CD4-positive, alpha-beta T cell treated with Interleukin-21 for 1 hour (primary cell): Measurements from ENCODE around the gene CAPZB.

Source experiments
- DNase-seq: peaks from one replicate; pipeline ENCODE4 v3.0.0-alpha.2; 2020

The CAPZB gene

GRCh38 chr1:19426294-19427086 lies 58.8 kb downstream of the CAPZB start:
- no peak for DNase-seq

GRCh38 chr1:19425646-19426239 lies 59.6 kb downstream of the CAPZB start:
- DNase-seq, result no peak

GRCh38 chr1:19424651-19425570 lies 60.4 kb downstream of the CAPZB start:
- no peak for DNase-seq

- no peak for DNase-seq
Observed at GRCh38 chr1:19423130-19423529, 62.2 kb downstream of the CAPZB start.

- no peak for DNase-seq
Observed at GRCh38 chr1:19421365-19421764, 64.0 kb downstream of the CAPZB start.

GRCh38 chr1:19420606-19421005 lies 64.7 kb downstream of the CAPZB start:
- DNase-seq, result no peak

GRCh38 chr1:19419691-19420090 lies 65.6 kb downstream of the CAPZB start:
- no peak for DNase-seq

- DNase-seq, result no peak
Observed at GRCh38 chr1:19418503-19418971, 66.8 kb downstream of the CAPZB start.

GRCh38 chr1:19416921-19417470 lies 68.3 kb downstream of the CAPZB start:
- no peak for DNase-seq

- DNase-seq, result no peak
Observed at GRCh38 chr1:19416145-19416544, 69.2 kb downstream of the CAPZB start.

GRCh38 chr1:19414515-19415121 lies 70.7 kb downstream of the CAPZB start:
- no peak for DNase-seq

GRCh38 chr1:19413999-19414398 lies 71.3 kb downstream of the CAPZB start:
- no peak for DNase-seq

- no peak for DNase-seq
Observed at GRCh38 chr1:19412654-19413053, 72.7 kb downstream of the CAPZB start.

GRCh38 chr1:19411612-19412011 lies 73.7 kb downstream of the CAPZB start:
- DNase-seq, result no peak

GRCh38 chr1:19410393-19410792 lies 74.9 kb downstream of the CAPZB start:
- no peak for DNase-seq

GRCh38 chr1:19409477-19410341 lies 75.6 kb downstream of the CAPZB start:
- no peak for DNase-seq

- no peak for DNase-seq
Observed at GRCh38 chr1:19407494-19408096, 77.7 kb downstream of the CAPZB start.

GRCh38 chr1:19406680-19407079 lies 78.7 kb downstream of the CAPZB start:
- no peak for DNase-seq

GRCh38 chr1:19405761-19406487 lies 79.4 kb downstream of the CAPZB start:
- no peak for DNase-seq

- no peak for DNase-seq
Observed at GRCh38 chr1:19405195-19405760, 80.1 kb downstream of the CAPZB start.
